Tibial nerve (tissue), 4 donors: ENCODE measurements around the gene KDM4C. TPM values are rescaled to one million over a fixed set of nuclear protein-coding genes. Genes with fewer than 3 reads are reported as not detected.

Experiments
- DNase-seq, 2 donors: peaks; one replicate each; pipeline ENCODE4 v3.0.0-alpha.2; 2019; ENCODE audit warnings: low spot score in 2 of 2
- H3K27ac ChIP-seq, 4 donors: fragments of 200-600 bp; sonication (generic) in 3 of 4; one replicate each; pipeline ENCODE4 v1.5.1; 2017 to 2019; ENCODE audit warnings: mild to moderate bottlenecking in 1 of 4
- H3K27me3 ChIP-seq, 2 donors: fragments of 200-600 bp; sonication (generic) in 1 of 2; one replicate each; pipeline versions ENCODE4 v1.5.1 to v1.6.0; 2017 to 2019
- H3K36me3 ChIP-seq, 3 donors: fragments of 200-600 bp; sonication (generic); one replicate each; pipeline ENCODE4 v1.5.1; 2018 to 2019
- H3K4me1 ChIP-seq, 4 donors: fragments of 200-600 bp; sonication (generic) in 3 of 4; one replicate each; pipeline ENCODE4 v1.5.1; 2017 to 2019
- H3K4me3 ChIP-seq, 4 donors: fragments of 200-600 bp; sonication (generic) in 3 of 4; one replicate each; pipeline ENCODE4 v1.5.1; 2017 to 2019; ENCODE audit warnings: mild to moderate bottlenecking in 1 of 4, moderate library complexity in 1 of 4
- H3K9me3 ChIP-seq, 4 donors: fragments of 200-600 bp; sonication (generic) in 3 of 4; one replicate each; pipeline ENCODE4 v1.5.1; 2017 to 2019
- CTCF ChIP-seq, 5 experiments: fragments of 200-600 bp in 3 of 5; fragments of 450-650 bp in 2 of 5; sonication (generic) in 3 of 5; IDR thresholded peaks; one replicate each; pipeline ENCODE4 v1.5.1; 2016 to 2019; ENCODE audit warnings: antibody characterized with exemption in 5 of 5, mild to moderate bottlenecking in 3 of 5, moderate library complexity in 2 of 5
- EP300 ChIP-seq, 2 donors: sonication (generic); formaldehyde crosslinking; IDR thresholded peaks; one replicate each; pipeline ENCODE4 v1.6.1; 2017; ENCODE audit warnings: antibody characterized with exemption in 2 of 2, mild to moderate bottlenecking in 1 of 2
- POLR2A ChIP-seq, 2 donors: fragments of 450-650 bp; IDR thresholded peaks; one replicate each; pipeline ENCODE4 v1.6.1; 2017; ENCODE audit warnings: antibody characterized with exemption in 2 of 2, mild to moderate bottlenecking in 2 of 2, moderate library complexity in 2 of 2
- WGBS, 2 donors: methylation state at CpG; one replicate each; pipeline ENCODE4 v1.1.5; 2018; 5-methylcytosine and 5-hydroxymethylcytosine counted together
- total RNA-seq, 4 donors: library from RNA; depleted of rRNA; stranded (reverse); fragments of >200 nt; gene quantifications; one replicate each; pipeline ENCODE4 v1.1.0, GENCODE V29; 2016

The KDM4C gene
- total RNA-seq, 4 donors from 2014 or later = 27.8 to 47.7 (median 38.1) TPM

- Histone ChIP-seq H3K4me3 (no peak overlapping the region), H3K27me3 (no peaks in the 10 kb centered on the region), H3K36me3 (peaks cover 0 to 18% (median 0%) of the 10 kb centered on the region in 3 donors), H3K27ac (no peak overlapping the region), H3K9me3 (peaks cover 0 to 4% (median 0%) of the 10 kb centered on the region in 4 donors), H3K4me1 (peaks cover 0 to 10% (median 0%) of the 10 kb centered on the region in 4 donors)
- TF ChIP-seq POLR2A (IDR thresholded peaks at IDR 0.05) (no peak), CTCF (IDR thresholded peaks at IDR 0.05) (no peak), EP300 (IDR thresholded peaks at IDR 0.05) (no peak)
- no peak for DNase-seq
- 70 to 71% methylated on average over 4 of the region's 4 CpGs for WGBS, 2 donors
Measured at GRCh38 chr9:7154650-7155049, 396.9 kb downstream of the KDM4C start.

GRCh38 chr9:7161469-7161868, 403.7 kb downstream of the KDM4C start:
- TF ChIP-seq POLR2A (IDR thresholded peaks at IDR 0.05) = no peak
- TF ChIP-seq EP300 (IDR thresholded peaks at IDR 0.05) = no peak
- TF ChIP-seq CTCF (IDR thresholded peaks at IDR 0.05) = no peak
- Histone ChIP-seq H3K36me3 (peaks cover 0 to 22% (median 0%) of the 10 kb centered on the region in 3 donors), H3K4me3 (no peak overlapping the region), H3K27me3 (no peaks in the 10 kb centered on the region), H3K27ac (no peak overlapping the region), H3K9me3 (no peaks in the 10 kb centered on the region), H3K4me1 (no peaks in the 10 kb centered on the region)
- no peak for DNase-seq
- WGBS, 2 donors = 19 to 37% methylated on average over 2 of the region's 2 CpGs

- H3K4me1 ChIP-seq = no peaks in the 10 kb centered on the region
- no peak for DNase-seq
- no peaks in the 10 kb centered on the region for H3K9me3 ChIP-seq
- H3K27me3 ChIP-seq = no peaks in the 10 kb centered on the region
- H3K27ac ChIP-seq = no peak overlapping the region
- H3K4me3 ChIP-seq = no peak overlapping the region
- peaks cover 0 to 38% (median 0%) of the 10 kb centered on the region in 3 donors for H3K36me3 ChIP-seq
- no peak for TF ChIP-seq CTCF (IDR thresholded peaks at IDR 0.05)
- TF ChIP-seq POLR2A (IDR thresholded peaks at IDR 0.05) = no peak
- TF ChIP-seq EP300 (IDR thresholded peaks at IDR 0.05) = no peak
- WGBS, 2 donors = 0 to 41% methylated on average over 1 of the region's 1 CpG
Measured at GRCh38 chr9:7163932-7164331, 406.2 kb downstream of the KDM4C start.

- no peaks in the 10 kb centered on the region for H3K4me1 ChIP-seq
- no peaks in the 10 kb centered on the region for H3K27me3 ChIP-seq
- DNase-seq = no peak
- peaks cover 0 to 45% (median 0%) of the 10 kb centered on the region in 3 donors for H3K36me3 ChIP-seq
- 71 to 79% methylated on average over 13 of the region's 13 CpGs for WGBS, 2 donors
- H3K27ac ChIP-seq = no peak overlapping the region
- H3K9me3 ChIP-seq = no peaks in the 10 kb centered on the region
- no peak for TF ChIP-seq CTCF (IDR thresholded peaks at IDR 0.05)
- no peak overlapping the region for H3K4me3 ChIP-seq
Measured at GRCh38 chr9:7164440-7165330, 406.9 kb downstream of the KDM4C start.

- H3K9me3 ChIP-seq = no peaks in the 10 kb centered on the region
- H3K4me1 ChIP-seq = no peaks in the 10 kb centered on the region
- TF ChIP-seq POLR2A (IDR thresholded peaks at IDR 0.05) = no peak
- H3K27ac ChIP-seq = no peak overlapping the region
- no peak for DNase-seq
- no peaks in the 10 kb centered on the region for H3K27me3 ChIP-seq
- WGBS, 2 donors = 68 to 76% methylated on average over 7 of the region's 7 CpGs
- H3K4me3 ChIP-seq = no peak overlapping the region
- peaks cover 0 to 46% (median 0%) of the 10 kb centered on the region in 3 donors for H3K36me3 ChIP-seq
Measured at GRCh38 chr9:7165331-7165975, 407.7 kb downstream of the KDM4C start.
